Panc1 (cell line): Measurements from ENCODE around the gene CUEDC2. TPM values are rescaled to one million over a fixed set of nuclear protein-coding genes. Genes with fewer than 3 reads are reported as not detected.
A peak's percentile ranks its signal among the peaks of the same experiment; 100 is the strongest.

Source experiments
- ATAC-seq: fragments of 200-7000 bp; cut with Tn5 transposase; 2 replicates; pipeline ENCODE4 v1.9.1; 2020; ENCODE audit warnings: mild to moderate bottlenecking, moderate library complexity
- BruUV-seq: library from RNA; stranded (reverse); fragments of 400-500 nt; replicated peaks from 2 replicates; lab custom pipeline; 2021; lab: Mats Ljungman, UMichigan
- CTCF ChIA-PET: fragments of 300-600 bp; sonication (Branson Sonifier 250); formaldehyde crosslinking; loops from one replicate; lab custom pipeline; 2022; ENCODE audit warnings: antibody characterized with exemption; lab: Charles Lee
- POLR2A ChIA-PET: fragments of 300-600 bp; sonication (Branson Sonifier 250); formaldehyde crosslinking; loops from one replicate; lab custom pipeline; 2022; ENCODE audit warnings: antibody characterized with exemption; lab: Charles Lee
- DNase-seq: peaks from one replicate; pipeline ENCODE4 v3.0.0-alpha.2; 2010; ENCODE audit warnings: low read depth, low spot score
- H3K27ac ChIP-seq: 2 replicates; pipeline ENCODE4 v1.5.1; 2011; ENCODE audit warnings: mild to moderate bottlenecking, low read length, inconsistent platforms
- H3K27me3 ChIP-seq: fragments of 200-500 bp; sonication (Bioruptor generic); 2 replicates; pipeline ENCODE4 v1.6.0; 2014; ENCODE audit warnings: low read length, inconsistent platforms; ENCODE audit not compliant: control insufficient read depth, insufficient read depth
- H3K36me3 ChIP-seq: fragments of 200-500 bp; sonication (Bioruptor generic); 2 replicates; pipeline ENCODE4 v1.5.1; 2014; ENCODE audit warnings: inconsistent platforms, mild to moderate bottlenecking, low read length, moderate library complexity; ENCODE audit not compliant: control insufficient read depth, insufficient read depth
- H3K4me1 ChIP-seq: 2 replicates; pipeline ENCODE4 v1.5.1; 2011; ENCODE audit warnings: inconsistent platforms, mild to moderate bottlenecking, low read length, moderate library complexity; ENCODE audit not compliant: control insufficient read depth, insufficient read depth
- H3K4me3 ChIP-seq, 2 experiments: 2 replicates each; pipeline ENCODE4 v1.5.1; 2011 to 2012; ENCODE audit warnings: low read depth in 2 of 2, low read length in 2 of 2, mild to moderate bottlenecking in 2 of 2, inconsistent platforms in 1 of 2, moderate library complexity in 1 of 2
- H3K9me3 ChIP-seq: fragments of 200-500 bp; sonication (Bioruptor generic); 2 replicates; pipeline ENCODE4 v1.5.1; 2014; ENCODE audit warnings: low read depth, mild to moderate bottlenecking, inconsistent platforms, low read length, moderate library complexity; ENCODE audit not compliant: control insufficient read depth, insufficient read depth
- CTCF ChIP-seq: fragments of 450-650 bp; IDR thresholded peaks from 2 replicates; pipeline ENCODE4 v1.5.1; 2017; ENCODE audit warnings: mild to moderate bottlenecking
- POLR2AphosphoS5 ChIP-seq: IDR thresholded peaks from 2 replicates; pipeline ENCODE4 v1.6.1; 2012; ENCODE audit warnings: mild to moderate bottlenecking, low read depth, low read length, moderate library complexity
- SIN3A ChIP-seq: IDR thresholded peaks from 2 replicates; pipeline ENCODE4 v1.6.1; 2012; ENCODE audit warnings: low read depth, mild to moderate bottlenecking, low read length, moderate library complexity, borderline replicate concordance; ENCODE audit not compliant: insufficient read depth
- TCF7L2 ChIP-seq: IDR thresholded peaks from 2 replicates; pipeline ENCODE4 v1.6.1; 2011; ENCODE audit warnings: mild to moderate bottlenecking, low read depth, low read length, inconsistent platforms
- in situ Hi-C: cut with HindIII; loops from 2 replicates; pipeline ENCODE4 v1.10.0; 2016; ENCODE audit warnings: low sequenced_read_pairs, low pct_unique_long_range_greater_than_20kb
- intact Hi-C: fragments of 100-400 bp; cut with micrococcal nuclease; formaldehyde crosslinking; loops from one replicate; pipeline ENCODE4 v1.10.0; 2022; ENCODE audit not compliant: unreplicated experiment
- total RNA-seq: library from RNA; stranded (reverse); gene quantifications from one replicate; pipeline ENCODE4 v1.2.1, GENCODE V29; 2021; ENCODE audit not compliant: unreplicated experiment
- TF ChIP-seq, protein P1 (sequence below), 2 experiments: IDR thresholded peaks; 2 replicates each; pipeline ENCODE4 v1.6.1; 2011 to 2012; ENCODE audit warnings: low read depth in 2 of 2, control low read depth in 1 of 2, low read length in 1 of 2, mild to moderate bottlenecking in 1 of 2, moderate library complexity in 1 of 2; ENCODE audit not compliant: insufficient read depth in 1 of 2

The CUEDC2 gene
- total RNA-seq, 1 experiment from 2014 or later: 79.3 TPM

DNA sequence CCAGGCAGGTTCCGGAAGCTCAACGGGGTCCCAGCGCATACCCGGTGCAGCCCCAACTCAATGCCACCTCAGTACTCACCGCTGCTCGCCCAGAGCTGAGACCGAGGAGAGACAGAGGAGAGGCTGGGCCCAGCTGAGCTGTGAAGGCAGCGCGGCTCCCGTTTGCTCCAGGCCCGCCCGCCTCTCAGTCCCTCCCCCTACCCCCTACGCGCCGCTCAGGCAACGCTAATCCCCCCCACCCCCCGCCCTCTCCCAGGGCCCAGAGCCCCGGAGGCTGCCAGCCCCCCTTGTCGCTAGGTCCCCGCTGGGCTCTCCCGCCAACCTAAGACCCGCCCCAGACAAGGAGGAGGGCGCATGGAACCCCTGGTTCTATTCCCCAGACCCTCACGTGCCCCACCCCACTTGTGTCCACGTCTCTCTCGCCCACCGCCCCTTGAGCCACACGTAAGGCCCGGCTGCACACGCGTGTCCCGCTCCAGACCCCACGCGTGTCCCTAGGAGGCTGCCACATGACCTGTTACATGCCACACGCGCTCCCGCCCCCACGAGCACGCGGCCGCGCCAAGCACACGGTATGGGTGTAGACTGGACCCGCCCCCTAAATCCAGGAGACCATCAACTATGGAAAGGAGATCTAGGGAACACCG, 13.6 kb downstream of the CUEDC2 start, which contains the start of gene PSD:
Gene PSD, minus strand, starts transcription at position 164 of the 647 bp plus-strand sequence. CDS start 1,747 bp downstream, outside the sequence.
- Histone ChIP-seq H3K27me3 (no peaks in the 10 kb centered on the region), H3K4me3 (peak within 1 kb of the TSS; percentile 91 to 94), H3K27ac (no peak within 1 kb of the TSS; the same call in 1 of the 2 replicates), H3K36me3 (peaks cover 9% of the 10 kb centered on the region; the same call in 1 of the 2 replicates), H3K9me3 (no peaks in the 10 kb centered on the region), H3K4me1 (peaks cover 11% of the 10 kb centered on the region)
- CTCF ChIA-PET: interaction anchor here (0.7 kb wide), 1 partner anchor 12 kb away, joined by 4 read pairs; no protein-coding TSS in a partner anchor
- intact Hi-C loops (no loop called here), in situ Hi-C loops (no loop called here)
- TF ChIP-seq SIN3A (no peak), TCF7L2 (no peak), CTCF (no peak)
- TF ChIP-seq, protein P1, sequence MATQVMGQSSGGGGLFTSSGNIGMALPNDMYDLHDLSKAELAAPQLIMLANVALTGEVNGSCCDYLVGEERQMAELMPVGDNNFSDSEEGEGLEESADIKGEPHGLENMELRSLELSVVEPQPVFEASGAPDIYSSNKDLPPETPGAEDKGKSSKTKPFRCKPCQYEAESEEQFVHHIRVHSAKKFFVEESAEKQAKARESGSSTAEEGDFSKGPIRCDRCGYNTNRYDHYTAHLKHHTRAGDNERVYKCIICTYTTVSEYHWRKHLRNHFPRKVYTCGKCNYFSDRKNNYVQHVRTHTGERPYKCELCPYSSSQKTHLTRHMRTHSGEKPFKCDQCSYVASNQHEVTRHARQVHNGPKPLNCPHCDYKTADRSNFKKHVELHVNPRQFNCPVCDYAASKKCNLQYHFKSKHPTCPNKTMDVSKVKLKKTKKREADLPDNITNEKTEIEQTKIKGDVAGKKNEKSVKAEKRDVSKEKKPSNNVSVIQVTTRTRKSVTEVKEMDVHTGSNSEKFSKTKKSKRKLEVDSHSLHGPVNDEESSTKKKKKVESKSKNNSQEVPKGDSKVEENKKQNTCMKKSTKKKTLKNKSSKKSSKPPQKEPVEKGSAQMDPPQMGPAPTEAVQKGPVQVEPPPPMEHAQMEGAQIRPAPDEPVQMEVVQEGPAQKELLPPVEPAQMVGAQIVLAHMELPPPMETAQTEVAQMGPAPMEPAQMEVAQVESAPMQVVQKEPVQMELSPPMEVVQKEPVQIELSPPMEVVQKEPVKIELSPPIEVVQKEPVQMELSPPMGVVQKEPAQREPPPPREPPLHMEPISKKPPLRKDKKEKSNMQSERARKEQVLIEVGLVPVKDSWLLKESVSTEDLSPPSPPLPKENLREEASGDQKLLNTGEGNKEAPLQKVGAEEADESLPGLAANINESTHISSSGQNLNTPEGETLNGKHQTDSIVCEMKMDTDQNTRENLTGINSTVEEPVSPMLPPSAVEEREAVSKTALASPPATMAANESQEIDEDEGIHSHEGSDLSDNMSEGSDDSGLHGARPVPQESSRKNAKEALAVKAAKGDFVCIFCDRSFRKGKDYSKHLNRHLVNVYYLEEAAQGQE (IDR thresholded peaks at IDR 0.05; ENCODE audit: insufficient read depth in 1 of 2, low read depth in 2 of 2, low read length in 1 of 2): no peak
- POLR2A ChIA-PET: no interaction called here
- BruUV-seq: no TSS peak
- DNase-seq (no peak), ATAC-seq (no peak)

DNA sequence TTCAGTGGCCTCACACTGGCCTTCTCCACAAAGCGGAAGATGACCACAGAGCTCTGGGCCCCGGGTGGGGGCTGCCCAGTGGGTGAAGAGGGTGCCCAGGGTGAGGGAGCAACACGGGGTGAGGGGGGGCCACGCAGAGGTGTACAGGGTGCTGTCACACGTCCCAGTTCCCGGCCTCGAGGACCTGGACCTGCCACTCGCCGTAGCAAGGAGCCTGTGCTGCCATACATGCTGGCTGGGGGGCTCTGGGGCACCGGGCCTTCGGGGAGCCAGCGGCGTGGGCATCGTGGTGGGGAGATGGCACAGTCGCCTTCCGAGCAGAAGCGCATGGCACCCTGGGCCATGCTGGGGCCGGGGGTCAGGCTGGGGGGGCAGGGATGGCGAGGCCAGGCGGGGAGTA, 15.7 kb downstream of the CUEDC2 start:
- no peaks in the 10 kb centered on the region for H3K9me3 ChIP-seq
- in situ Hi-C loops: no loop called here
- ChIA-PET CTCF (no interaction called here), POLR2A (no interaction called here)
- no peak for ATAC-seq
- no peak for TF ChIP-seq TCF7L2
- TF ChIP-seq, protein P1 (IDR thresholded peaks at IDR 0.05; ENCODE audit: insufficient read depth in 1 of 2, low read depth in 2 of 2, low read length in 1 of 2): no peak
- no peak for TF ChIP-seq POLR2AphosphoS5
- no peak for TF ChIP-seq CTCF
- no peak for TF ChIP-seq SIN3A
- BruUV-seq: no TSS peak
- H3K27me3 ChIP-seq: no peaks in the 10 kb centered on the region
- H3K36me3 ChIP-seq: peaks cover 4% of the 10 kb centered on the region; the same call in 1 of the 2 replicates
- intact Hi-C loops: no loop called here
- H3K27ac ChIP-seq: no peak overlapping the region
- H3K4me3 ChIP-seq: no peak overlapping the region
- H3K4me1 ChIP-seq: no peaks in the 10 kb centered on the region; the same call in 1 of the 2 replicates
- DNase-seq: no peak
